H1 (cell line): Measurements from ENCODE around the gene ZCCHC12. TPM values are rescaled to one million over a fixed set of nuclear protein-coding genes. Genes with fewer than 3 reads are reported as not detected.

Experiments
- CTCF ChIA-PET: fragments of 300-600 bp; sonication (Branson Sonifier 250); formaldehyde crosslinking; loops from one replicate; lab custom pipeline; 2021; ENCODE audit not compliant: partially characterized antibody; lab: Charles Lee
- POLR2A ChIA-PET: fragments of 300-600 bp; sonication (Branson Sonifier 250); formaldehyde crosslinking; loops from one replicate; lab custom pipeline; 2021; ENCODE audit warnings: inconsistent platforms; ENCODE audit not compliant: partially characterized antibody; lab: Charles Lee
- DNase-seq, 2 experiments: peaks; one replicate each; pipeline versions ENCODE4 v3.0.0 to v3.0.0-alpha.2; 2010 to 2022; ENCODE audit warnings: low spot score in 2 of 2, low read depth in 1 of 2, mixed read lengths in 1 of 2
- FAIRE-seq: peaks from 2 replicates; lab custom pipeline; 2011; peaks lifted over from hg19 to GRCh38; lab: Jason Lieb, UNC
- H2AFZ ChIP-seq: 2 replicates; pipeline ENCODE4 v1.8.1; 2012; ENCODE audit warnings: low read length, inconsistent platforms
- H2AK5ac ChIP-seq: 2 replicates; pipeline ENCODE4 v1.6.1; 2013; ENCODE audit warnings: low read depth, low read length
- H2BK120ac ChIP-seq: replicated peaks from 2 replicates; pipeline ENCODE3; 2013; ENCODE audit warnings: low read depth, low read length, inconsistent platforms
- H2BK12ac ChIP-seq: 2 replicates; pipeline ENCODE4 v1.6.1; 2013; ENCODE audit warnings: low read depth, low read length
- H2BK15ac ChIP-seq: 2 replicates; pipeline ENCODE4 v1.6.1; 2013; ENCODE audit warnings: low read length
- H2BK20ac ChIP-seq: 2 replicates; pipeline ENCODE4 v1.6.1; 2013; ENCODE audit warnings: low read length
- H2BK5ac ChIP-seq: 2 replicates; pipeline ENCODE4 v1.6.1; 2013; ENCODE audit warnings: low read depth, low read length
- H3K14ac ChIP-seq: 2 replicates; pipeline ENCODE4 v1.6.1; 2013; ENCODE audit warnings: inconsistent platforms; ENCODE audit not compliant: insufficient read length
- H3K18ac ChIP-seq: 2 replicates; pipeline ENCODE4 v1.6.1; 2013; ENCODE audit warnings: low read length; ENCODE audit errors: extremely low read depth
- H3K23ac ChIP-seq: 2 replicates; pipeline ENCODE4 v1.6.1; 2013; ENCODE audit warnings: inconsistent platforms; ENCODE audit not compliant: insufficient read length
- H3K23me2 ChIP-seq: 2 replicates; pipeline ENCODE4 v1.6.1; 2013; ENCODE audit warnings: low read depth, low read length
- H3K27ac ChIP-seq: 2 replicates; pipeline ENCODE4 v1.6.1; 2011; ENCODE audit warnings: low read depth, low read length, inconsistent platforms
- H3K27me3 ChIP-seq, 4 experiments: replicated peaks in 1 of 4; 1 replicate in 1 of 4; 2 replicates in 3 of 4; pipeline versions ENCODE4 v1.6.1 to v1.8.1; 2011 to 2013; ENCODE audit warnings: low read length in 3 of 4, mild to moderate bottlenecking in 3 of 4, inconsistent platforms in 2 of 4, mixed read lengths in 2 of 4, moderate library complexity in 1 of 4; ENCODE audit not compliant: control insufficient read depth in 3 of 4, insufficient read depth in 3 of 4; ENCODE audit errors: extremely low read depth in 1 of 4
- H3K36me3 ChIP-seq, 4 experiments: 2 replicates each; pipeline versions ENCODE4 v1.6.1 to v1.8.1; 2011 to 2013; ENCODE audit warnings: mild to moderate bottlenecking in 4 of 4, low read length in 3 of 4, moderate library complexity in 2 of 4, control low read depth in 1 of 4, inconsistent platforms in 1 of 4; ENCODE audit not compliant: insufficient read depth in 4 of 4, control insufficient read depth in 2 of 4
- H3K4ac ChIP-seq: replicated peaks from 2 replicates; pipeline ENCODE3; 2013; ENCODE audit warnings: low read length, low read depth, mixed read lengths, inconsistent platforms; ENCODE audit not compliant: insufficient read length
- H3K4me1 ChIP-seq, 4 experiments: replicated peaks in 1 of 4; 1 replicate in 1 of 4; 2 replicates in 3 of 4; pipeline versions ENCODE4 v1.6.1 to v1.8.1; 2011 to 2013; ENCODE audit warnings: low read length in 3 of 4, inconsistent platforms in 2 of 4, mixed read lengths in 1 of 4; ENCODE audit not compliant: insufficient read depth in 4 of 4, control insufficient read depth in 3 of 4
- H3K4me2 ChIP-seq, 2 experiments: 2 replicates each; pipeline versions ENCODE4 v1.6.1 to v1.8.1; 2011 to 2013; ENCODE audit warnings: low read depth in 2 of 2, low read length in 2 of 2, control low read depth in 1 of 2, inconsistent platforms in 1 of 2, mild to moderate bottlenecking in 1 of 2; ENCODE audit not compliant: insufficient read depth in 1 of 2
- H3K4me3 ChIP-seq, 4 experiments: fragments of 200-600, 300-600 bp in 1 of 4; sonication (generic), shearing (Covaris generic), sonication (Bioruptor Twin) in 1 of 4; 2 replicates each; pipeline versions ENCODE4 v1.5.1 to v1.8.1; 2011 to 2016; ENCODE audit warnings: low read length in 4 of 4, low read depth in 3 of 4, control low read depth in 2 of 4, inconsistent platforms in 2 of 4, mild to moderate bottlenecking in 2 of 4, mixed read lengths in 1 of 4, moderate library complexity in 1 of 4; ENCODE audit not compliant: insufficient read depth in 2 of 4; ENCODE audit errors: extremely low read depth in 1 of 4
- H3K56ac ChIP-seq: replicated peaks from 2 replicates; pipeline ENCODE3; 2013; ENCODE audit warnings: low read depth, mild to moderate bottlenecking, mixed read lengths, low read length, inconsistent platforms; ENCODE audit not compliant: insufficient read length
- H3K79me1 ChIP-seq: 2 replicates; pipeline ENCODE4 v1.6.1; 2013; ENCODE audit warnings: low read depth, low read length, control low read depth
- H3K79me2 ChIP-seq, 2 experiments: 2 replicates each; pipeline versions ENCODE4 v1.6.1 to v1.8.1; 2012 to 2013; ENCODE audit warnings: low read length in 2 of 2, mild to moderate bottlenecking in 2 of 2, inconsistent platforms in 1 of 2; ENCODE audit not compliant: insufficient read depth in 2 of 2, control insufficient read depth in 1 of 2
- H3K9ac ChIP-seq, 4 experiments: replicated peaks in 1 of 4; 1 replicate in 1 of 4; 2 replicates in 3 of 4; pipeline versions ENCODE4 v1.6.1 to v1.8.1; 2011 to 2013; ENCODE audit warnings: low read depth in 3 of 4, low read length in 3 of 4, control low read depth in 2 of 4, mild to moderate bottlenecking in 2 of 4, moderate library complexity in 2 of 4, inconsistent platforms in 1 of 4; ENCODE audit errors: extremely low read depth in 1 of 4
- H3K9me3 ChIP-seq, 2 experiments: 2 replicates each; pipeline versions ENCODE4 v1.6.1 to v1.8.1; 2012 to 2013; ENCODE audit warnings: mild to moderate bottlenecking in 2 of 2, moderate library complexity in 2 of 2, control low read depth in 1 of 2, inconsistent platforms in 1 of 2, low read depth in 1 of 2, low read length in 1 of 2, mixed read lengths in 1 of 2; ENCODE audit not compliant: insufficient read depth in 2 of 2
- H4K20me1 ChIP-seq, 2 experiments: replicated peaks in 1 of 2; 2 replicates each; pipeline versions ENCODE3 to v1.8.1; 2011 to 2013; ENCODE audit warnings: inconsistent platforms in 2 of 2, low read length in 2 of 2, mild to moderate bottlenecking in 1 of 2; ENCODE audit not compliant: insufficient read depth in 2 of 2, control insufficient read depth in 1 of 2
- H4K5ac ChIP-seq: 2 replicates; pipeline ENCODE4 v1.6.1; 2013; ENCODE audit warnings: low read length, low read depth, mixed read lengths, inconsistent platforms; ENCODE audit not compliant: insufficient read length
- H4K8ac ChIP-seq: 2 replicates; pipeline ENCODE4 v1.8.0; 2013; ENCODE audit warnings: mild to moderate bottlenecking, moderate library complexity, low read length, inconsistent platforms; ENCODE audit not compliant: insufficient read depth; ENCODE audit errors: extremely low read depth
- H4K91ac ChIP-seq: replicated peaks from 2 replicates; pipeline ENCODE3; 2013; ENCODE audit warnings: low read length, mixed read lengths, inconsistent platforms; ENCODE audit not compliant: insufficient read length
- BACH1 ChIP-seq: IDR thresholded peaks from 2 replicates; pipeline ENCODE4 v1.6.1; 2012; ENCODE audit warnings: low read length, improper control_type of control experiment
- BCL11A ChIP-seq, 2 experiments: IDR thresholded peaks; one replicate each; pipeline ENCODE4 v1.6.1; 2011; ENCODE audit warnings: low read depth in 2 of 2, low read length in 2 of 2, mild to moderate bottlenecking in 2 of 2
- CEBPB ChIP-seq: IDR thresholded peaks from 2 replicates; pipeline ENCODE4 v1.6.1; 2012; ENCODE audit warnings: low read depth, low read length
- CHD1 ChIP-seq: IDR thresholded peaks from 2 replicates; pipeline ENCODE4 v1.6.1; 2012; ENCODE audit warnings: low read depth, low read length, improper control_type of control experiment
- JUN ChIP-seq: IDR thresholded peaks from 2 replicates; pipeline ENCODE4 v1.6.1; 2011; ENCODE audit warnings: low read depth, mild to moderate bottlenecking, improper control_type of control experiment, low read length
- RAD21 ChIP-seq, 2 experiments: IDR thresholded peaks in 1 of 2; conservative IDR thresholded peaks in 1 of 2; 2 replicates each; pipeline ENCODE4 v1.6.1; 2011; ENCODE audit warnings: low read depth in 2 of 2, low read length in 2 of 2, improper control_type of control experiment in 1 of 2, inconsistent platforms in 1 of 2, mild to moderate bottlenecking in 1 of 2, moderate library complexity in 1 of 2
- RNF2 ChIP-seq: fragments of 200-900, 300-1000 bp; sonication (generic); IDR thresholded peaks from 2 replicates; pipeline ENCODE4 v1.7.1; 2016; ENCODE audit warnings: borderline replicate concordance, low read depth, mild to moderate bottlenecking, antibody characterized with exemption, low read length; ENCODE audit not compliant: poor library complexity, severe bottlenecking; ENCODE audit errors: missing control alignments
- WGBS, 2 experiments: shearing (Covaris generic) in 1 of 2; methylation state at CpG; one replicate each; pipeline versions ENCODE4 v1.1.6 to v1.1.7; 2013 to 2015; ENCODE audit warnings: low lambda C conversion rate in 2 of 2, mixed read lengths in 2 of 2, inconsistent platforms in 1 of 2, low coverage in 1 of 2, missing lambda C conversion rate in 1 of 2; ENCODE audit not compliant: insufficient replicate concordance in 2 of 2, insufficient coverage in 1 of 2, insufficient read length in 1 of 2; ENCODE audit errors: extremely low coverage in 1 of 2, missing lambda C conversion rate in 1 of 2; 5-methylcytosine and 5-hydroxymethylcytosine counted together
- polyA plus RNA-seq, 7 experiments: library from polyadenylated mRNA; depleted of rRNA in 3 of 7; stranded (reverse) in 5 of 7; unstranded in 2 of 7; fragments of >200 nt in 5 of 7; fragments of 200-250 nt in 2 of 7; gene quantifications; 1 replicate in 5 of 7; 2 replicates in 1 of 7; 4 replicates in 1 of 7; pipeline versions ENCODE4 v1.2.1 to v1.2.3, GENCODE V29; 2011 to 2013; ENCODE audit warnings: missing spikeins in 2 of 7, mixed read lengths in 2 of 7
- total RNA-seq: library from RNA; stranded (reverse); fragmentation: NEBNext Ultra II Directional; extraction: Animal tissue kit (Norgen Biotek cat#: 25700); gene quantifications from 2 replicates; pipeline ENCODE4 v1.2.1, GENCODE V29; 2021
- TF ChIP-seq, protein P1 (sequence below), 3 experiments: IDR thresholded peaks; 1 replicate in 2 of 3; 2 replicates in 1 of 3; pipeline versions ENCODE4 v1.5.1 to v1.6.1; 2011; ENCODE audit warnings: low read length in 3 of 3, mild to moderate bottlenecking in 3 of 3, inconsistent platforms in 2 of 3, low read depth in 1 of 3, moderate library complexity in 1 of 3; ENCODE audit not compliant: insufficient read depth in 1 of 3; ENCODE audit errors: control extremely low read depth in 1 of 3

Gene ZCCHC12
- total and polyA plus RNA-seq, 2 of the 8 experiments (the other 6 are each of a cell fraction or from before 2014, with no cell fraction given) = 0.76 to 1.3 TPM

DNA sequence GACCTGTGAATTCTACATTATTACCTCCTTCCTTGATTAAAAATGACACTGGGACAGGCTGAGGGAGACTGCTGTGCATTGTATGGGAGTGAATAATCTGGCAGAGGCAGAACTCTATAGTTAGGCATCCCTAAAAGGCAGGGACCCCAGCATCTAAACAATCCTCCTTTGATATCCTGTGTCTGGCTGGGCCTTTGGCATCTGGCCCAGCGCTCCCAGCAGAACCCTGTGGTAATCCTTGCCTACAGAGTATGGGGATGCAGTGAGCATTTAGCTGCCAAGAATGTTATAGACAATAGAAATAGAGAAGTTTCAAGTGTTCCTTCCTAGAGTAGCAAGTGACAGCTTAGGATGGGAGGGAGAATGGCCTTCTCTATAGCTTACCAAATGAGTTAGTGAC, 38.5 kb downstream of the ZCCHC12 start:
- Histone ChIP-seq H3K4ac (no peak overlapping the region), H2BK5ac (no peak overlapping the region), H3K4me3 (no peak overlapping the region), H3K36me3 (no peaks in the 10 kb centered on the region), H3K27ac (no peak overlapping the region), H4K91ac (no peak overlapping the region), H3K27me3 (no peaks in the 10 kb centered on the region; a peak in 1 of 7 replicates), H2AK5ac (no peak overlapping the region), H2AFZ (no peak overlapping the region), H3K9ac (no peak overlapping the region), H2BK120ac (no peak overlapping the region), H3K23me2 (no peaks in the 10 kb centered on the region), H3K4me1 (no peaks in the 10 kb centered on the region), H3K9me3 (no peaks in the 10 kb centered on the region), H3K18ac (no peak overlapping the region), H4K8ac (no peak overlapping the region), H2BK15ac (no peak overlapping the region), H4K5ac (no peak overlapping the region), H3K79me1 (no peaks in the 10 kb centered on the region), H3K23ac (no peak overlapping the region)
- no CpG with 5 or more reads among the region's 1 CpG for WGBS, 2 experiments
- no peak for DNase-seq
- CTCF ChIA-PET = interaction anchor here (1.4 to 1.5 kb wide), 2 partner anchors 15 to 23 kb away, joined by 4 to 5 read pairs; no protein-coding TSS in a partner anchor
- POLR2A ChIA-PET = no interaction called here
- FAIRE-seq = no peak
- TF ChIP-seq RAD21 (IDR thresholded peaks at IDR 0.05 in 1 of 2, conservative IDR thresholded peaks at IDR 0.05 in 1 of 2; ENCODE audit: low read depth in 2 of 2, low read length in 2 of 2) (no peak), CHD1 (no peak), RNF2 (no peak), BCL11A (IDR thresholded peaks at IDR 0.05; ENCODE audit: low read depth in 2 of 2, low read length in 2 of 2) (no peak), BACH1 (no peak), CEBPB (no peak), JUN (no peak)
- TF ChIP-seq, protein P1, sequence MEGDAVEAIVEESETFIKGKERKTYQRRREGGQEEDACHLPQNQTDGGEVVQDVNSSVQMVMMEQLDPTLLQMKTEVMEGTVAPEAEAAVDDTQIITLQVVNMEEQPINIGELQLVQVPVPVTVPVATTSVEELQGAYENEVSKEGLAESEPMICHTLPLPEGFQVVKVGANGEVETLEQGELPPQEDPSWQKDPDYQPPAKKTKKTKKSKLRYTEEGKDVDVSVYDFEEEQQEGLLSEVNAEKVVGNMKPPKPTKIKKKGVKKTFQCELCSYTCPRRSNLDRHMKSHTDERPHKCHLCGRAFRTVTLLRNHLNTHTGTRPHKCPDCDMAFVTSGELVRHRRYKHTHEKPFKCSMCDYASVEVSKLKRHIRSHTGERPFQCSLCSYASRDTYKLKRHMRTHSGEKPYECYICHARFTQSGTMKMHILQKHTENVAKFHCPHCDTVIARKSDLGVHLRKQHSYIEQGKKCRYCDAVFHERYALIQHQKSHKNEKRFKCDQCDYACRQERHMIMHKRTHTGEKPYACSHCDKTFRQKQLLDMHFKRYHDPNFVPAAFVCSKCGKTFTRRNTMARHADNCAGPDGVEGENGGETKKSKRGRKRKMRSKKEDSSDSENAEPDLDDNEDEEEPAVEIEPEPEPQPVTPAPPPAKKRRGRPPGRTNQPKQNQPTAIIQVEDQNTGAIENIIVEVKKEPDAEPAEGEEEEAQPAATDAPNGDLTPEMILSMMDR (IDR thresholded peaks at IDR 0.05; ENCODE audit: control extremely low read depth in 1 of 3, insufficient read depth in 1 of 3, low read depth in 1 of 3, low read length in 3 of 3) = no peak
- TF ChIP-seq, all 59 proteins: peak for 0
- Histone ChIP-seq H3K14ac (no peak overlapping the region), H2BK12ac (no peak overlapping the region), H3K4me2 (no peak overlapping the region), H2BK20ac (no peak overlapping the region), H3K56ac (no peak overlapping the region), H4K20me1 (no peaks in the 10 kb centered on the region), H3K79me2 (no peaks in the 10 kb centered on the region)
